HFFc6 (cell line): ENCODE results near the gene TBX15. TPM values are rescaled to one million over a fixed set of nuclear protein-coding genes. Genes with fewer than 3 reads are reported as not detected.
A peak's percentile ranks its signal among the peaks of the same experiment; 100 is the strongest.

Experiments
- DNase-seq: peaks from one replicate; pipeline ENCODE4 v3.0.0-alpha.2; 2018
- H3K27ac Mint-ChIP-seq: 2 replicates; pipeline ENCODE4 v1.8.0; 2020; ENCODE audit warnings: mild to moderate bottlenecking, mixed read lengths
- H3K27me3 Mint-ChIP-seq: 2 replicates; pipeline ENCODE4 v1.8.0; 2021; ENCODE audit warnings: mild to moderate bottlenecking, moderate library complexity, mixed read lengths; ENCODE audit not compliant: insufficient read depth
- H3K36me3 Mint-ChIP-seq: 2 replicates; pipeline ENCODE4 v1.8.0; 2021; ENCODE audit warnings: low read depth, mixed read lengths
- H3K4me1 Mint-ChIP-seq: 2 replicates; pipeline ENCODE4 v1.8.0; 2020; ENCODE audit warnings: low read depth, mixed read lengths
- H3K4me3 Mint-ChIP-seq: 2 replicates; pipeline ENCODE4 v1.8.0; 2020; ENCODE audit warnings: mild to moderate bottlenecking, moderate library complexity, mixed read lengths
- H3K9me3 Mint-ChIP-seq: 2 replicates; pipeline ENCODE4 v1.8.0; 2020; ENCODE audit warnings: mild to moderate bottlenecking, mixed read lengths
- total RNA-seq, 6 experiments: library from RNA; stranded (reverse); fragmentation: NEBNext Ultra II Directional; extraction: Animal tissue kit (Norgen Biotek cat#: 25700); gene quantifications; 2 replicates in 1 of 6; 3 replicates in 5 of 6; pipeline ENCODE4 v1.2.3, GENCODE V29; 2021
- TF ChIP-seq, protein P1 (sequence below): fragments of 200-600 bp; sonication (generic); IDR thresholded peaks from 2 replicates; pipeline ENCODE4 v1.5.0; 2021; ENCODE audit warnings: antibody characterized with exemption, mild to moderate bottlenecking

TBX15 gene
- total RNA-seq, 6 experiments from 2014 or later, result 5.3 to 12.2 (median 10.0) TPM

GRCh38 chr1:119008483-119009311 is 20.6 kb upstream of the TBX15 start:
- no peaks in the 10 kb centered on the region for H3K36me3 Mint-ChIP-seq
- H3K4me3 Mint-ChIP-seq, result peak overlapping the region; percentile 78
- TF ChIP-seq, protein P1, sequence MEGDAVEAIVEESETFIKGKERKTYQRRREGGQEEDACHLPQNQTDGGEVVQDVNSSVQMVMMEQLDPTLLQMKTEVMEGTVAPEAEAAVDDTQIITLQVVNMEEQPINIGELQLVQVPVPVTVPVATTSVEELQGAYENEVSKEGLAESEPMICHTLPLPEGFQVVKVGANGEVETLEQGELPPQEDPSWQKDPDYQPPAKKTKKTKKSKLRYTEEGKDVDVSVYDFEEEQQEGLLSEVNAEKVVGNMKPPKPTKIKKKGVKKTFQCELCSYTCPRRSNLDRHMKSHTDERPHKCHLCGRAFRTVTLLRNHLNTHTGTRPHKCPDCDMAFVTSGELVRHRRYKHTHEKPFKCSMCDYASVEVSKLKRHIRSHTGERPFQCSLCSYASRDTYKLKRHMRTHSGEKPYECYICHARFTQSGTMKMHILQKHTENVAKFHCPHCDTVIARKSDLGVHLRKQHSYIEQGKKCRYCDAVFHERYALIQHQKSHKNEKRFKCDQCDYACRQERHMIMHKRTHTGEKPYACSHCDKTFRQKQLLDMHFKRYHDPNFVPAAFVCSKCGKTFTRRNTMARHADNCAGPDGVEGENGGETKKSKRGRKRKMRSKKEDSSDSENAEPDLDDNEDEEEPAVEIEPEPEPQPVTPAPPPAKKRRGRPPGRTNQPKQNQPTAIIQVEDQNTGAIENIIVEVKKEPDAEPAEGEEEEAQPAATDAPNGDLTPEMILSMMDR, result peak; percentile 82
- peak overlapping the region; percentile 76 for H3K27ac Mint-ChIP-seq
- no peaks in the 10 kb centered on the region for H3K27me3 Mint-ChIP-seq
- peak; percentile 61 for DNase-seq
- H3K9me3 Mint-ChIP-seq, result 0 out of 2 replicates have a peak, but pooled peaks cover 3% of the 10 kb centered on the region
- peaks cover 23% of the 10 kb centered on the region for H3K4me1 Mint-ChIP-seq

DNA sequence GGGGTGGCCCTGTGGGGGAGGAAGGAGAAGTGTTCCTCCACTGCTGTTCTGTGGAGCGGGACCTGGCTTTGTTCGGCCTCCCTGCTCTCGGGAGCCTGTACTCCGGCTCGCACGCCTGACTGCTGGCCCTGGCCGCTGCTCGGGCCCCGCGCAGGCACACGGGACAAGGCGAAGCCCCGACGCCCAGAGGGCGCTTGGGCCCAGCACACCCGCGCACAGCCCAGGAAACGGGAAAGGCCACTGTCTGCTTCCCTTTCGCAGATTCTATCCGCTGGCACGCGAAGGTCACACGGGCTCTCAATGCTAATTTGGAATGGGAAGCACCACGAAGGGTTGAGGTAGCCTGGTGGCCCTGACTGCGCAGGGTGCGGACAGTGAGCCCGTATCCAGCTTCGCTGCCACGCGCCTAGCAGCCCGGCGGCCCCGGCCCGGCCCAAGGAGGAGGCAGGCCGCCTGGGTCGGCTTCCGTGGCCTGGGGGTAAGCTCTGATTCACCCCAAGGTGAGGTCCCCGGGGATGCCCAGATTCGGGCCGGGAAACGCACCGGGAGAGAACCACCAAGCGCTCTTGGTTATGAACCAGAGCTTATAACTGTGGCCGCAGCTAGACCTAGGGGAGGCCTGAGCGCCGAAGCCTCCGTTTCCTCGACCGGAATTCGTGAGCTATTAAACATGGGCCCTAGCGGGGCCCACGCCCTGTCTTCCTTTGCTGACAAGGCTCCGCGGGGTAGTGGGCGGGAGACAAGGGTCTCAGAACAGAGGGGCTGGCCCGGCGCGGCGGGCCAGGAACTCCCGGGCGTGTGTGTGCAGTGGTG is 19.7 kb upstream of the TBX15 start:
- TF ChIP-seq, protein P1, result no peak
- Mint-ChIP-seq H3K4me1 (peaks cover 23% of the 10 kb centered on the region), H3K27ac (no peak overlapping the region), H3K27me3 (no peaks in the 10 kb centered on the region), H3K4me3 (no peak overlapping the region), H3K36me3 (no peaks in the 10 kb centered on the region), H3K9me3 (0 out of 2 replicates have a peak, but pooled peaks cover 3% of the 10 kb centered on the region)
- no peak for DNase-seq

DNA sequence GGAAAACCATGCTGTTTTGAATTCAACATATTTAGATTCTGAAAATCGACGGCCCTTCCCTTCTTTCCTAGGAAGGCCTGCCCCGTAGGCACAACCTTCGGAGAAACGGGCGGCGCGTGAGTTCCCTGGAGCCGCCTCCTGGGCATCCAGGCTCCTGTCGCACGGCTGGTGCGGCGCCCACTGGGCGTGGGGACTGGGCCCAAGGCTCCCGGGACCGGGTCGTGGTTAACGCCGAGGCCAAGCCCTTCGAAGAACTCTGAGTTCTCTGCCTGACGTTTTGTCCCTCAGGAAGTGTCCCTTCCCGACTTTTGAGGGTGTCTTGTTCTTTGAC is 19.2 kb upstream of the TBX15 start:
- Mint-ChIP-seq H3K4me3 (no peak overlapping the region), H3K27me3 (no peaks in the 10 kb centered on the region), H3K9me3 (0 out of 2 replicates have a peak, but pooled peaks cover 3% of the 10 kb centered on the region), H3K27ac (no peak overlapping the region), H3K36me3 (no peaks in the 10 kb centered on the region), H3K4me1 (peaks cover 26% of the 10 kb centered on the region)
- no peak for DNase-seq
- TF ChIP-seq, protein P1, result no peak

DNA sequence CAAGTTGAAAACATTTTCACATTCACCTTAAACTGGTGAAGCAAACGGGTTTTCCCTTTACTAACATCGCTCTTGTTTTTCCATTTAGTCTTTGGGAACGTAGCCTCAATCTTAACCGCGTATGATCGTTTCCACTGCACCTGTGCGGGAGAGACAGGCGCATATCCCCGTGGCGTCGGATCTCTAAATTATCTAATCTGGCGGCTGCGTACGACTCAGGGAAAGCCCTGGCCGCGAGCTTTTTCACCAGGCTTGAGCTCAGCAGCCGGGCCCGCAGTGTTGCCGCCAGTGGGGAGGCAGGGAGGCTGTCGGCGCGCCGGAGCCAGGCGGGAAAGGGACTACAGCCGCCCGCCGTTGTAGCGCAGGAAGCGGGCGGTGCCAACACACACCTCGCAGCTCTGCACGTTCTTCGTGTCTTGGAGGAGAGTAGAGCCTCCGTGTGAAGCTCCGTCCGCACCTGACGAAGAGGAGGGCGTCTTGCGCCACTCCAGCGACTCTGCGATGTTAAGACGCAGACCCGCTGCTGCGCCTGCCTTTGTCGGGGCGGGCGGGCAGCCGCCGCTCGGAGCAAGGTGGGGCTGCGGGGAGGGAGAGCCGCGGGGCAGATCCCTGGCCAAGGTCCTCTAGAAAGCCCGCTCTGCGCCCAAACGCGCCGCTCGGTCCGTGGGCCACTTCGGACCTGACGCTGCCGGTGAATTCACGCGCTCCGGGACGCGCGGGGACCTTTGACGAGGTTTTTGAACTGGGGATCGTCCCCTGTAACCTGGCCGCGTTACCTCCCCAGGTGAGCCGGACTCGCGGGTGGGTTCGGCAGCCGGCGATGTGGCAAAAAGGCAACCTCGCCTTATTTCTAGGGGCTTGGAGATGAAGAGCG is 18.5 kb upstream of the TBX15 start:
- Mint-ChIP-seq H3K4me3 (no peak overlapping the region), H3K36me3 (no peaks in the 10 kb centered on the region), H3K27me3 (peaks cover 2% of the 10 kb centered on the region; the same call in 1 of the 2 replicates), H3K4me1 (peaks cover 33% of the 10 kb centered on the region), H3K27ac (no peak overlapping the region), H3K9me3 (0 out of 2 replicates have a peak, but pooled peaks cover 3% of the 10 kb centered on the region)
- TF ChIP-seq, protein P1, result no peak
- no peak for DNase-seq
